K562 (cell line): Measurements from ENCODE around the gene SHISA5. TPM values are rescaled to one million over a fixed set of nuclear protein-coding genes. Genes with fewer than 3 reads are reported as not detected.

ENCODE experiments used
- CBX5 ChIP-seq: IDR thresholded peaks from 2 replicates; pipeline ENCODE4 v1.6.1; 2014; ENCODE audit warnings: low read depth, borderline replicate concordance
- CREB3L1 ChIP-seq: fragments of 450-650 bp; IDR thresholded peaks from 2 replicates; pipeline ENCODE4 v1.6.1; 2014; ENCODE audit warnings: low read depth, mild to moderate bottlenecking, moderate library complexity, borderline replicate concordance
- ETS1 ChIP-seq: conservative IDR thresholded peaks from 2 replicates; pipeline ENCODE4 v1.6.1; 2011; ENCODE audit warnings: low read depth, mild to moderate bottlenecking, low read length; ENCODE audit not compliant: control insufficient read depth
- FIP1L1 ChIP-seq: fragments of 200-400 bp; formaldehyde crosslinking; IDR thresholded peaks from 2 replicates; pipeline ENCODE4 v1.6.1; 2018; ENCODE audit warnings: mild to moderate bottlenecking, low read depth, low read length; ENCODE audit not compliant: poor library complexity, severe bottlenecking
- GMEB1 ChIP-seq: fragments of 250-450 bp; sonication (Bioruptor Pico); IDR thresholded peaks from 2 replicates; pipeline ENCODE4 v1.4.0; 2020; ENCODE audit warnings: mild to moderate bottlenecking
- HNRNPL ChIP-seq: fragments of 200-400 bp; formaldehyde crosslinking; IDR thresholded peaks from 2 replicates; pipeline ENCODE4 v1.6.1; 2017; ENCODE audit warnings: low read depth, mild to moderate bottlenecking, low read length
- MLX ChIP-seq, 2 experiments: fragments of 450-650 bp in 1 of 2; sonication (generic) in 1 of 2; formaldehyde crosslinking; conservative IDR thresholded peaks; 2 replicates each; pipeline versions ENCODE4 v1.4.0 to v1.8.1; 2020 to 2022; ENCODE audit warnings: mild to moderate bottlenecking in 1 of 2, missing genetic modification reagents in 1 of 2
- PHB2 ChIP-seq: fragments of 450-650 bp; IDR thresholded peaks from 2 replicates; pipeline ENCODE4 v1.6.1; 2017; ENCODE audit warnings: low read depth
- PHTF2 ChIP-seq: fragments of 250-450 bp; sonication (Bioruptor Pico); IDR thresholded peaks from 2 replicates; pipeline ENCODE4 v1.5.0; 2021; ENCODE audit warnings: mild to moderate bottlenecking
- SAFB2 ChIP-seq: fragments of 200-400 bp; formaldehyde crosslinking; IDR thresholded peaks from 2 replicates; pipeline ENCODE4 v1.6.1; 2018; ENCODE audit warnings: borderline replicate concordance, low read length, low read depth, moderate library complexity; ENCODE audit not compliant: severe bottlenecking
- SMAD2 ChIP-seq: fragments of 150-350 bp; IDR thresholded peaks from 2 replicates; pipeline ENCODE4 v1.6.1; 2014; ENCODE audit warnings: low read depth, mild to moderate bottlenecking, low read length
- TOE1 ChIP-seq, 2 experiments: fragments of 450-650 bp in 1 of 2; sonication (generic) in 1 of 2; formaldehyde crosslinking in 1 of 2; IDR thresholded peaks; 2 replicates each; pipeline versions ENCODE4 v1.7.1 to v1.8.0; 2016 to 2022; ENCODE audit warnings: borderline replicate concordance in 2 of 2, mild to moderate bottlenecking in 2 of 2, antibody characterized with exemption in 1 of 2, inconsistent platforms in 1 of 2, low read depth in 1 of 2, missing genetic modification reagents in 1 of 2, moderate library complexity in 1 of 2
- ZNF23 ChIP-seq: fragments of 250-450 bp; sonication (Bioruptor Pico); IDR thresholded peaks from 2 replicates; pipeline ENCODE4 v1.4.0; 2020; ENCODE audit warnings: mild to moderate bottlenecking
- ZNF347 ChIP-seq: fragments of 450-650 bp; formaldehyde crosslinking; IDR thresholded peaks from 2 replicates; pipeline ENCODE4 v1.4.0; 2020; ENCODE audit warnings: low read depth, mild to moderate bottlenecking, moderate library complexity
- ZNF696 ChIP-seq: fragments of 250-450 bp; sonication (Bioruptor Pico); conservative IDR thresholded peaks from 2 replicates; pipeline ENCODE4 v1.4.0; 2020; ENCODE audit warnings: mild to moderate bottlenecking, moderate library complexity
- polyA plus RNA-seq, 8 experiments: library from polyadenylated mRNA; depleted of rRNA in 4 of 8; stranded (reverse) in 5 of 8; unstranded in 3 of 8; fragments of >200 nt; fragmentation: Nextera tagmentation in 2 of 8; fragmentation: Illumina TruSeq in 1 of 8; extraction: Ambion mirVana in 2 of 8; extraction: Trizol in 1 of 8; gene quantifications; 2 replicates each; pipeline versions ENCODE4 v1.2.1 to v1.2.3, GENCODE V29; 2011 to 2014; ENCODE audit warnings: inconsistent platforms in 1 of 8, missing spikeins in 1 of 8
- total RNA-seq, 7 experiments: library from RNA; depleted of rRNA in 6 of 7; stranded (reverse); fragments of >200 nt in 6 of 7; fragmentation: Illumina TruSeq in 2 of 7; extraction: Trizol in 2 of 7; gene quantifications; 2 replicates each; pipeline versions ENCODE4 v1.2.1 to v1.2.3, GENCODE V29; 2011 to 2021; ENCODE audit warnings: low replicate concordance in 1 of 7
- TF ChIP-seq, protein P1 (sequence below): fragments of 450-650 bp; IDR thresholded peaks from 2 replicates; pipeline ENCODE4 v1.6.1; 2017; ENCODE audit warnings: antibody characterized with exemption, mild to moderate bottlenecking
- TF ChIP-seq, protein P2 (sequence below): fragments of 250-450 bp; sonication (Bioruptor Pico); IDR thresholded peaks from 2 replicates; pipeline ENCODE4 v1.9.0; 2021; ENCODE audit warnings: mild to moderate bottlenecking

Gene SHISA5
- total and polyA plus RNA-seq, 9 of the 15 experiments (the other 6 are each of a cell fraction or from before 2014, with no cell fraction given): 8.4 to 85.8 (median 56.1) TPM

GRCh38 chr3:48472923-48473616 lies 30.9 kb downstream of the SHISA5 start (continued):
- TF ChIP-seq, protein P1, sequence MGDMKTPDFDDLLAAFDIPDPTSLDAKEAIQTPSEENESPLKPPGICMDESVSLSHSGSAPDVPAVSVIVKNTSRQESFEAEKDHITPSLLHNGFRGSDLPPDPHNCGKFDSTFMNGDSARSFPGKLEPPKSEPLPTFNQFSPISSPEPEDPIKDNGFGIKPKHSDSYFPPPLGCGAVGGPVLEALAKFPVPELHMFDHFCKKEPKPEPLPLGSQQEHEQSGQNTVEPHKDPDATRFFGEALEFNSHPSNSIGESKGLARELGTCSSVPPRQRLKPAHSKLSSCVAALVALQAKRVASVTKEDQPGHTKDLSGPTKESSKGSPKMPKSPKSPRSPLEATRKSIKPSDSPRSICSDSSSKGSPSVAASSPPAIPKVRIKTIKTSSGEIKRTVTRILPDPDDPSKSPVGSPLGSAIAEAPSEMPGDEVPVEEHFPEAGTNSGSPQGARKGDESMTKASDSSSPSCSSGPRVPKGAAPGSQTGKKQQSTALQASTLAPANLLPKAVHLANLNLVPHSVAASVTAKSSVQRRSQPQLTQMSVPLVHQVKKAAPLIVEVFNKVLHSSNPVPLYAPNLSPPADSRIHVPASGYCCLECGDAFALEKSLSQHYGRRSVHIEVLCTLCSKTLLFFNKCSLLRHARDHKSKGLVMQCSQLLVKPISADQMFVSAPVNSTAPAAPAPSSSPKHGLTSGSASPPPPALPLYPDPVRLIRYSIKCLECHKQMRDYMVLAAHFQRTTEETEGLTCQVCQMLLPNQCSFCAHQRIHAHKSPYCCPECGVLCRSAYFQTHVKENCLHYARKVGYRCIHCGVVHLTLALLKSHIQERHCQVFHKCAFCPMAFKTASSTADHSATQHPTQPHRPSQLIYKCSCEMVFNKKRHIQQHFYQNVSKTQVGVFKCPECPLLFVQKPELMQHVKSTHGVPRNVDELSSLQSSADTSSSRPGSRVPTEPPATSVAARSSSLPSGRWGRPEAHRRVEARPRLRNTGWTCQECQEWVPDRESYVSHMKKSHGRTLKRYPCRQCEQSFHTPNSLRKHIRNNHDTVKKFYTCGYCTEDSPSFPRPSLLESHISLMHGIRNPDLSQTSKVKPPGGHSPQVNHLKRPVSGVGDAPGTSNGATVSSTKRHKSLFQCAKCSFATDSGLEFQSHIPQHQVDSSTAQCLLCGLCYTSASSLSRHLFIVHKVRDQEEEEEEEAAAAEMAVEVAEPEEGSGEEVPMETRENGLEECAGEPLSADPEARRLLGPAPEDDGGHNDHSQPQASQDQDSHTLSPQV: peak; percentile 63; the same call in 1 of the 2 replicates
- TF ChIP-seq PHTF2 (CRISPR knock-in tag): no peak
- TF ChIP-seq FIP1L1: no peak
- TF ChIP-seq TOE1 (IDR thresholded peaks at IDR 0.05; ENCODE audit: borderline replicate concordance): no peak
- TF ChIP-seq TOE1 (CRISPR knock-in tag; IDR thresholded peaks at IDR 0.05; ENCODE audit: borderline replicate concordance, low read depth): no peak
- no peak for TF ChIP-seq GMEB1
- TF ChIP-seq SAFB2: no peak
- no peak for TF ChIP-seq ETS1
- TF ChIP-seq MLX (CRISPR knock-in tag; conservative IDR thresholded peaks at IDR 0.05): no peak
- no peak for TF ChIP-seq ZNF696 (CRISPR knock-in tag)
- TF ChIP-seq, protein P2, sequence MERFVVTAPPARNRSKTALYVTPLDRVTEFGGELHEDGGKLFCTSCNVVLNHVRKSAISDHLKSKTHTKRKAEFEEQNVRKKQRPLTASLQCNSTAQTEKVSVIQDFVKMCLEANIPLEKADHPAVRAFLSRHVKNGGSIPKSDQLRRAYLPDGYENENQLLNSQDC (CRISPR knock-in tag): no peak
- no peak for TF ChIP-seq SMAD2
- TF ChIP-seq ZNF23: no peak
- TF ChIP-seq ZNF347 (CRISPR knock-in tag): no peak
- TF ChIP-seq CBX5: no peak
- TF ChIP-seq HNRNPL: no peak
- TF ChIP-seq CREB3L1: peak; percentile 54; the same call in 1 of the 2 replicates
- TF ChIP-seq PHB2: no peak
